Measurements from ENCODE around the gene GRM7.

GRM7 gene

GRCh38 chr3:7678521-7678920 lies 817.6 kb downstream of the GRM7 start:
- DNase-seq, result no peak

- DNase-seq, result no peak
Measured at GRCh38 chr3:7682822-7683229, 821.9 kb downstream of the GRM7 start.

DNA sequence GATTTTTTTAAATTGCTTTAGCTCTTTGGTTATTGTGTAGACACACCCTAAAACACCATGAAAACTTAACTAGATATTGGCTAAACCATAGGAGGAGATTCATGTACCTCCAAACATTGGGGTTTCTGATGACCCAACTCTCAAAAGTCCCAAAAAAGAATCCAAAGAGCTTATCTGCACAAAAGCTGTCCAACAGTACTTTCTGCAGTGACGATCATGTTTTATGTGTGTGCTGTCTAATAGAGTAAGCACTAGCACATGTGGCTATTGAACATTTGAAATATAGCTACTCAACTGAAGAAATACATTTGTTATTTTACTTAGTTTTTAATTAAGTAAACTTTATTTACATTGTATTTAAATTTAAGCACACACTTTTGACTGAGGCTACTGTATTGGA lies 822.5 kb downstream of the GRM7 start:
- no peak for DNase-seq

GRCh38 chr3:7684182-7684715 lies 823.3 kb downstream of the GRM7 start:
- no peak for DNase-seq

DNA sequence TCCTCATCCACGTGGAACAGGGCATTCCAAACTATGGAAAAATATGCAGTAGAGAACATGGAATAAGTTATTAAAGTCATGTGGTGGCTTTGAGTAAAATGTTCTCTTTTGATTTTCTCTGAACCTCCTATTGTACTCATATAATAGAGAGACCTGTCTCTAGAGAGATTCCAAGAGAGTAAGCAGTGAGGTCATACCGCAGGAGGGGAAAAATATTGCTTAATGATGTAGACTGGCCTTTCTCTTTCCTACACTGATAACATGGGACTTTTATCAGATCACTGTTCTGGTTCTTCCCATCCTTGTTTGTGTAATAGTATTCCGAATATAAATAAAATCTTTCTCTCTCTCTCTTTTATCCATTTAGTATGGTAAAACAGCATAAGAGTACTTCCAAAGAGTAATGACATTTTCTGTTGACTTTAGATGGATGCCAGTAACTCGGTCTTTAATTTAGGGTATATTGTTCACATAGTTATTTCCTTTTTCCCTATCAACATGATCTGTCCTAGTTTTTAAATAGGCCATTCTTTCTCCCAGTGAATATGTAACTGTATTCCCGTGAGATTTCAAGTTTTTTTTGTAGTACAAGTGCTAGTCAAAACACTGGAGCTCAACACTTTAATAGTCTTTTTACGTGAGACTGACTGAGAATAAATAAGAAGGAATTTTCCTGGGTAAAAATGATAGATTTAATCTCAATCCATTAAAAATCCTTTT lies 826.7 kb downstream of the GRM7 start:
- no peak for DNase-seq

DNA sequence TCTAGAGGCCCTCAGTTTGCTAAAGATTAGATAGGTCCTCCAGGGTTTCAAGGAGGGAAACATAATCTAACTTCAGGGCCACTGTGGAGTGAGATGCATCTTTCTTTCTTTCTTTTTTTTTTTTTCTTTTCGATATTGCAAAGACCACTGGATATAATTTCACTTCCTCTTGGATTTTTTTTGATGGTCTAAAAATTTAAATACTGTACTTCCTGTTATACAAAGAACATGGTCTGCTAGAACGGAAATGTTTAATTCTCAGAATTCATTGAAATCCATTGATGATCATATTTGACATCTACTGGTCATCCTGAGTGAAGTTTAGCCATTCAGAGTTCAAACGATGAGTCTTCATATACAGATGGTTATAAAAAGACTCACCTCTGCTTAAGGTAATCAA lies 832.0 kb downstream of the GRM7 start:
- DNase-seq, result no peak

- DNase-seq, result no peak
Measured at GRCh38 chr3:7693976-7694375, 833.1 kb downstream of the GRM7 start.

GRCh38 chr3:7695049-7695448 lies 834.1 kb downstream of the GRM7 start:
- DNase-seq, result no peak

DNA sequence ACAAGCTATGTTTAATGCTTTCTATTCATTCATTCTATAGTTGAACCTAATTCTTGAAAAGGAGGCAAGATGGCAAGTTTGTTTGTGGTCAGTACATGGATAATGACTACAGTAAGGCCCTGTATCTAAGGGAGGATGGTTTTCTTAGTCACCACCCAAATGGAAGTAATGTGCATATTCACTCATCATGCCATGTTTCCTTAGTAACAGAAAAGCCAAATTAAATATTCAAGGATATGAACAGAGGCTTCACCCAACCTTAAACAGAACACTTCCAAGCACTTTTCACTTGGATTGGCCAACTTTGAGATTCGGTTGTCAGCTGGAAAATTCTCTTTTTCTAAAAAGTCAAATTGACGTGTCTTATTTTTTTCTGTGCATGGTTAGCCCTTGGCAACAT lies 835.4 kb downstream of the GRM7 start:
- DNase-seq, result no peak

DNA sequence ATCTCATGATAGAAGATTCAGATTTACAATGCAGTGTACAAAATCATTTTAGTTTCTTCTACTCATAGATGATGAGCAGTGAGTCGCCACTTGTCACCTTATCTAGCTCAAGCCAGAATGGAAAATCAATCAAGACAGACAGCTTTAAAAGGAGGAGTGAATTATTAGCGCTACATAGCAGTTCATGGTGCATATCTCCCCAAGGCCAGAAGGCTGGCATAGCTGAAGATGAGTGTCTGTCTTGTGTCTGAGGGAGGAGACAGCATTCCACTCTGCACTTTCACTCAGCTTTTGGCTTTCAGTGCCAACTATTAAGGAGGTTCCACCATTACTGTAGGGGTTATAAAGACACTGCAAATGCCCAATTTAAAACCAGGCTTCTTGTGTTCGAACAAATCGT lies 836.6 kb downstream of the GRM7 start:
- no peak for DNase-seq

- no peak for DNase-seq
Measured at GRCh38 chr3:7700539-7700938, 839.6 kb downstream of the GRM7 start.

- DNase-seq, result no peak
Measured at GRCh38 chr3:7700977-7701376, 840.1 kb downstream of the GRM7 start.

DNA sequence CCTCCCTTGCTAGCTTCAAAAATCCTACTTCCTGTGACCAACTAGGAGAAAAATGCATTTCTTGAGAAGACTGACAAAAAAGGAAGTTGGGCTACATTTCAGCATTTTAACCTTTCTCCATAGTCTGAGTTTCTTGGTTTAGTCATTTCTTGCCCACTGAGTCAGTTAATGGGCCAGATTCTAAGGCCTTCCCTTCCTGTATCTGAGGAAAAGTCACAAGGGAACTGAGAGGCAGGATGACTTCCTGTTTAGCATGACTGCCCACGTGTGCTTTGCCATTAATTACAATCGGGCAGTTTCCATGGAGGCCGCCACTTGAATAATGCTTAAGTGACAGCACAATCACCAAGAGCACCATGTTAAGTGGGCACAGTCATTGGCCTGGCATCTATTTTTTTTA lies 846.3 kb downstream of the GRM7 start:
- DNase-seq, result no peak

GRCh38 chr3:7709376-7710082 lies 848.6 kb downstream of the GRM7 start:
- no peak for DNase-seq

DNA sequence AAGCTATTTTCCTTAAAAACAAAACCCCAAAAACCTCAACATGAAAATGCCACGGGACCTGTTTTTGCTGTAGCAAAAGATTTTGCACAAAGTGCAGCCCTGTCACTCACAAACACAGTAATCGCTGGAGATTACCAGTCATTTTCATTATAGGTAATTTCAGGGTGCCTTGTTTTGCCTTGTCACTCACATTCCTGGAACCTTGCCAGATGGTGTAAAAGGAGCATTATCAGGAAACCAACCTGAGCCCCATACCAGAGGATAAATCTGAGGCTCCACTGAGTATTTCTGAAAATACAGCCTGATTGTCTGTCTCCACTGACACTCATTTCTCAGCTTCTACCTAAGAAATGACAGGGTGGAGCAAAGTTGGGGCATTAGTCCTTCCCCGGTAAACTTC lies 849.4 kb downstream of the GRM7 start:
- DNase-seq, result no peak

- no peak for DNase-seq
Measured at GRCh38 chr3:7713724-7714123, 852.8 kb downstream of the GRM7 start.

GRCh38 chr3:7720649-7721297 lies 859.9 kb downstream of the GRM7 start:
- DNase-seq, result no peak

GRCh38 chr3:7721869-7722268 lies 861.0 kb downstream of the GRM7 start:
- no peak for DNase-seq

DNA sequence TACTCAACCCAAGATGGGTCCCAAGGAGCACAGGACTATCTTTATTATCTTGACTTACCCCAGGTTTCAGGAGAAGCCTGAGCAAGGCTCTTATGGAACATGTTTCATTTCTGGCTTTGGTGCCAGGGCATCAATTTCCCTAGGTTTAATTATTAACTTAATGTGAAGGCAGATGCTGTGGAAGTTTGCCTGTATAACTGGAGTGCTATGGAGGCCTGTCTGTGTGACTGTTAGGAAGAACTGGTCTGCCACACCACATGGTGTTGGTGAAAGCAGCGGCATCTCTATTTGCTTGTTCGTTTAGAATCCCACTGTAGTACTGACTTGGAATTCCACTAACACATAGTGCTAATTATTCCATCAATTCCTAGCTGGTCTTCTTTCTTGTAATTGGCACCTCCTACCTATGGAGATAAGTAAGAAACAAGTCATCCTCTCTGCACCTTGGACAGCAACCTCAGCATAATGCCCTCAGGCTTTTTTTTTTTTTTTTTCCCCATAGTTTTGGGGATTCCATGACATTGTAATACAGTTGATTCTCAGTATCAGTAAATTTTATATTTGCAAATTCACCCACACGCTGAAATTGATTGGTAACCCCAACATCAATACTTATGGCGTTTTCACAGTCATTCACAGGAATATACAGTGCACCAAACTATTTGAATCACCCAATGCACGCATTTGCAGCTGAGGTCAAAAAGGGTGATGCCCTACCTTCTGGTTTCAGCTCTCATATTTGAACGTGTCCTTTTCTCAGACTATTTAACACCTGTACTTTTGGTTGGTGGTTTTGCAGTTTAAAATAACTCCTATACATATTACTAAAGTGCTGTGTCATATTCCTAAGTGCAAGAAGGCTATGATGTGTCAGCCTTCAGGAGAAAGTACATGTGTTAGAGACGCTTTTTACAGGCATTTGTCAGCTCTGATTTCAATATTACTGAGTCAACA lies 867.9 kb downstream of the GRM7 start:
- no peak for DNase-seq

DNA sequence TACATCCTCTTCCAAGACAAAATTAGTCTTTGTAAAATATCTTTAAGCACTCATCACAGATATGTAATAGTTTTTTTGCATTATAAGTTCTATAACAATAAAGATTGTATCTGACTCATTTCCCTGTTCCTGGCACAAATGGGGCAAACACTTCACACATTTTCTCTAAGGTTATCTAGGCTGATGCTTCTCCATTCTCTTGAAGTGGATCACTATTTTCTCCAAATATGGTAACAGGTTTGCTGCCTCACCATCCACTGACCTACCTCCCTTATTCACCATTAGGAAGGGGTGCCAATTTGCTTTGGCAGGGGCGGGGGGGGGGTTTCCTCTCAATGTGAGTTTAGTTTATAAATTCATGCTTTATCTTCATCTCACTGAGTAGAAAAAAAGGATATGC lies 873.0 kb downstream of the GRM7 start:
- DNase-seq, result no peak

GRCh38 chr3:7734456-7734855 lies 873.5 kb downstream of the GRM7 start:
- no peak for DNase-seq

- no peak for DNase-seq
Measured at GRCh38 chr3:7737263-7737662, 876.3 kb downstream of the GRM7 start.

- DNase-seq, result no peak
Measured at GRCh38 chr3:7739754-7740153, 878.8 kb downstream of the GRM7 start.

Data from activated CD8-positive, alpha-beta memory T cell treated with anti-CD3 and anti-CD28 coated beads, Interleukin-2, amount 50 U/mL, for 4 hours (primary cell).